ENCODE data around the gene SERPINH1.

GRCh38 chr11:75616281-75616680 lies 54.2 kb downstream of the SERPINH1 start:
- TF ChIP-seq POLR2A (IDR thresholded peaks at IDR 0.05) (no peak), CTCF (IDR thresholded peaks at IDR 0.05) (no peak)
